HUES48 (cell line): ENCODE measurements around the gene SPINK4.

Experiments used
- H3K27ac ChIP-seq: one replicate; pipeline ENCODE4 v1.7.0; 2013; ENCODE audit warnings: low read depth, low read length, inconsistent platforms
- H3K27me3 ChIP-seq: 2 replicates; pipeline ENCODE4 v1.6.1; 2013; ENCODE audit warnings: mild to moderate bottlenecking, low read length; ENCODE audit not compliant: control insufficient read depth, insufficient read depth
- H3K36me3 ChIP-seq: 2 replicates; pipeline ENCODE4 v1.6.1; 2013; ENCODE audit warnings: low read length; ENCODE audit not compliant: control insufficient read depth, insufficient read depth
- H3K4me1 ChIP-seq: 2 replicates; pipeline ENCODE4 v1.6.1; 2013; ENCODE audit warnings: mild to moderate bottlenecking, low read length; ENCODE audit not compliant: control insufficient read depth, insufficient read depth
- H3K4me3 ChIP-seq: 2 replicates; pipeline ENCODE4 v1.5.1; 2013; ENCODE audit warnings: mild to moderate bottlenecking, low read depth, low read length
- H3K9ac ChIP-seq: 2 replicates; pipeline ENCODE4 v1.6.1; 2013; ENCODE audit warnings: mild to moderate bottlenecking, low read depth, low read length, moderate library complexity
- H3K9me3 ChIP-seq: 2 replicates; pipeline ENCODE4 v1.6.1; 2013; ENCODE audit warnings: low read length; ENCODE audit not compliant: control insufficient read depth, insufficient read depth

Gene SPINK4

DNA sequence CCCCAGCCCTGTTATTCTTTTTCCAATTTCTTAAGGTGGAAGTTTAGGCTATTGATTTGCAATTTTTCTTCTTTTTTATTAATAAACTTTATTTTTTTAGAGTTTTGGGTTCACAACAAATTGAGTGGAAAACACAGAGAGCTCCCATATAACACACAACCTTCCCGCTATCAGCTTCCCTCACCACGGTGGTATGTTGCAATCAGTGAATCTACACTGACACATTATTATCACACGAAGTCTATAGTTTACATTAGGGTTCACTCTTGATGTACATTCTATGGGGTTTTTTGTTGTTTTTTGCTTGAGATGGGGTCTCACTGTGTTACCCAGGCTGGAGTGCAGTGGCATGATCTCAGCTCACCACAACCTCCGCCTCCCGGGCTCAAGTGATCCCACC is 45.5 kb downstream of the SPINK4 start:
- no peaks in the 10 kb centered on the region for H3K27me3 ChIP-seq
- H3K4me3 ChIP-seq: no peak overlapping the region
- no peak overlapping the region for H3K27ac ChIP-seq
- no peak overlapping the region for H3K9ac ChIP-seq
- no peaks in the 10 kb centered on the region for H3K9me3 ChIP-seq
- no peaks in the 10 kb centered on the region for H3K4me1 ChIP-seq
- H3K36me3 ChIP-seq: peaks cover 20% of the 10 kb centered on the region

DNA sequence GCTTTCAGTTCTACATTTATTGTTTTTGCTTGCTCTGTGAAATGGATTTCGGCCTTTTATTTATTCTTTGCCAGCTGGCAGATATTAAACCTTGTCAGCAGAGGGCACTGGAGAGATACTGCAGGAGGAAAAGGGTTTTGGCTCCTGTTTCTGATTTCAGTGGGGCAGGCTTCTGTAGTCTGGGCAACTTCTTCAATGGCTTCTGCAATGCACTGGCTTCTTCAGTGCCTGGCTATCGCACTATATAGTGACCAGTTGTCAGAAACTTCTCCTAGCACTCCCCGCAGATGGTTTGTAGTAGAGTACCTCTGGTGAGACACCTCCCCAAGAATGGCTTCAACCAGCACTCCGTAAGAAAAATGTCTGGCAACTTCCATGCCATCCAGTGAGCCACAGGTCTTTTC is 47.1 kb downstream of the SPINK4 start:
- Histone ChIP-seq H3K36me3 (peaks cover 4% of the 10 kb centered on the region), H3K9me3 (no peaks in the 10 kb centered on the region), H3K4me1 (no peaks in the 10 kb centered on the region), H3K9ac (no peak overlapping the region), H3K4me3 (no peak overlapping the region), H3K27me3 (no peaks in the 10 kb centered on the region), H3K27ac (peak overlapping the region; percentile 55)

DNA sequence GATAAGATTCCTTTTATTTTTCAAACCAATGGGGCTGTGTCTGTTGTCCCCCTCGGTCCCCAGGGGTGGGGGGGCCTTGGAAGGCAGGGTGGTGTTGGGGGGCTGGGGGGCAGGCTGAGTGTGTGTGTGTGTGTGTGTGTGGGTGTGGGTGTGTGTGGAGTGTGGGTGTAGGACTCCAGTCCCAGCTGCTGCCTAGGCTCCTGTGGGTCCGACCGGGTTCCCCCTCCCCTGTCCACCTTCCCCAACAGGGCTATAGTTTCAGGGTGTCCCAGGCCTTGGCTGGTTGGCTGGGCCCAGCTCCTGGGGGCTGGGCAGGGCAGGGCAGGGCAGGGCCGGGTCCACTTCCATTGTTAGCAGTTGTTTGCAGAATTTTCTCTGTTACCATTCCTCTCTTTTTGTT is 48.3 kb downstream of the SPINK4 start:
- Histone ChIP-seq H3K4me1 (no peaks in the 10 kb centered on the region), H3K4me3 (no peak overlapping the region), H3K27ac (no peak overlapping the region), H3K27me3 (no peaks in the 10 kb centered on the region), H3K9me3 (no peaks in the 10 kb centered on the region), H3K9ac (no peak overlapping the region), H3K36me3 (0 out of 2 replicates have a peak, but pooled peaks cover 8% of the 10 kb centered on the region)

DNA sequence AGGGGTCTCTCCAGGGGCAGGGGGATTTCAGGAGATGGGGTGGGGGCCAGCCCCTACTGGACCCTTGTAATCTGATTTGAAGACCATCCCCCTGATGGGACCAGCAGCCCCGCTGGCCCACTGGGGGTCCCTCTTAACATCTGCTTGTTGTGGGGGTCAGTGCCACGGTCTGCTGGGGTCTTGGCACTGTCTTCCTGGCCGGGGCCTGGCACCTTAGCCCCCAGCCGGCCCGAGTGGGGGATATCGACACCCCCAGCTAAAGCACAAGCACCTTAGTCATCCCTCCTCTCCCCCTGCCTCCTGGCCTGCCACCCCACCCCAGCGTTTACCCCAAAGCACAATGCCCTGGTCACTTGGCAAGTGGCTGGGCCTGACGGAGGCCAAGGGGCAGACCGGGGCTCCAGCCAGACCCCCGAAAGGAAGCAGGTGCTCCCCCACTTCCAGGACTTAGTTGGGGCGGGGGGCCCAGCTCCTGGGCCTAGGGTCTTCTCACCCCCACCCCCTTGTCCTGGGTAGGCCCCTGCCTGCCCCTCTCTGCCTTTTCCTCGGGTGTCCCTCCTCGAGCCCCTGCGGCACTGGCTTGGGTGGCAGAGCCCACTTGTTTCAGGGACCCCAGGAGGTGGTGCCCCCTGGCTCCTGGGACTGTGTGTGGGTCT is 49.0 kb downstream of the SPINK4 start:
- Histone ChIP-seq H3K4me1 (no peaks in the 10 kb centered on the region), H3K9me3 (no peaks in the 10 kb centered on the region), H3K36me3 (peaks cover 13% of the 10 kb centered on the region), H3K4me3 (no peak overlapping the region), H3K9ac (no peak overlapping the region), H3K27me3 (no peaks in the 10 kb centered on the region), H3K27ac (peak overlapping the region; percentile 96)

DNA sequence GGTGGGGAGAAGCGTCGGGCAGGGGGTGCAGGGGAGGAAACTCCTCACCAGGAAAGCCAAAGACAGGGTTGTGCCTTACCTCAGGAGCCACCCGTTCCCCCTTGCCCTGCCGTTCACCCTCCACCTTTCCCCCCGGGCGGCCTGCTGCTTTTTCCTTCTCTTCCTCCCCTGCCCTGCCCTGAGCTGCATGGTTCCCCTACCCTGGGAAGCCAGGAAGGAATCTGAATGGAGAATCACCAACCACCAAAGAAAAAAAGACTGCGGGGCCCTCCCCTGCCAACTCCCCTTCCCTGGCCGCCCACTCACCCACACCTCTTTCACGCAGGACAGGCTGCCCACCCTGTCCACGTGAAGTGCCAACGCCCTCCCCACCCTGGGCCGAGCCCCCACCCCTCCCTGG is 49.5 kb downstream of the SPINK4 start:
- no peaks in the 10 kb centered on the region for H3K27me3 ChIP-seq
- peak overlapping the region; percentile 96 for H3K27ac ChIP-seq
- H3K4me1 ChIP-seq: no peaks in the 10 kb centered on the region
- H3K36me3 ChIP-seq: peaks cover 18% of the 10 kb centered on the region
- 0 out of 2 replicates have a peak overlapping the region, but pooled peaks have one; percentile 40 for H3K9ac ChIP-seq
- H3K9me3 ChIP-seq: no peaks in the 10 kb centered on the region
- H3K4me3 ChIP-seq: peak overlapping the region; percentile 95

DNA sequence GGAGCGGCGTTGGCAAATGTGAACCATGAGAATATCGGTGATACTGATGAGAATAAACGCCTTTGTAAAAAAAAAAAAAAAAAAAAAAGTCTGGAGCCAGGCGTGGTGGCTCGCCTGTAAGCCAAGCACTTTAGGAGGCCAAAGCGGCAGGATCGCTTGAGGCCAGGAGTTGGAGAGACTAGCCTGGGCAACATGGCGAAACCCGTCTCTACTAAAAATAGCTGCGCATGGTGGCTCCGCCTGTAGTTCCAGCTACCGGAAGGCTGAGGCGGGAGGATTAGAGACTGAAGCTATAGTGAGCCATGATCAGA is 49.9 kb downstream of the SPINK4 start:
- no peaks in the 10 kb centered on the region for H3K4me1 ChIP-seq
- H3K27me3 ChIP-seq: no peaks in the 10 kb centered on the region
- H3K4me3 ChIP-seq: peak overlapping the region; percentile 95
- H3K36me3 ChIP-seq: peaks cover 22% of the 10 kb centered on the region
- H3K27ac ChIP-seq: peak overlapping the region; percentile 96
- H3K9me3 ChIP-seq: no peaks in the 10 kb centered on the region
- peak overlapping the region; percentile 99 for H3K9ac ChIP-seq

DNA sequence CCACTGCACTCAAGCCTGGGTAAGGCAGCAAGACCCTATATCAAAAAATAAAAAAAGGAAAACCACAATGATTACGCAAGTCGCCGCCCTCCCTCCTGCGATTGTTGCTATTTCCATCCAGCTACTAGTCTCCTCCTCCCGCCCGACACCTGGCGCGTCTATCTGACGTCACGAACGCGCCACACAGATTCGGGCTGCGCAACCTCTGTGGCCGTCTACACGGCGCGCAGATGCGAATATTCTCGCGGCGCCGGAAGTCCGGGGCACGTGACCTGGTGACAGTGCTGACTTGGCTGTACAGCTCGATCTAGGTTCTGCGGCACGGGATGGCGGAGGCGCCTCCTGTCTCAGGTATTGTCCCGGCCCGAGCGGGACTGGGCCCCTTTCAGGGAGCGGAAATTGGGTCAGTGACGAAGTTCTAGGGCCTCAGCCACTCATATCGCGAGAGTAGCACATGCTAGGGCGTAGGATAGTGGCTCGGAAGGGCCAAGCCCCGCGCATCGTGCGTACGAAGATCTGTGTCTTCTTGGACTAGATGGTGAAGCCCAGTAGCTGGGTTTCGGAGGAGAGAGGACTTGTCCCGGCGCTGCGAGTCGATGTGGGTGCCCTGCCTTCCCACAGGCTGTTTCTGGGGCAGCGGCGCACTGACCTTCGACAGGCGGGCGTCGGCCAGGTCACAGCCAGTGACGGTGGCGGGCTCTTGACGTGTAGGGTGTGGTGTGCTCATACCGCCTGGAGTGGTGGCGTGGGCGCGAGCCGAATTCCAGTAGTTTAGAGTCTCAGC is 50.5 kb downstream of the SPINK4 start, which contains the start of gene NFX1:
TSS of gene NFX1 (plus strand) at position 270 of the 784 bp plus-strand sequence. CDS start at position 327, 57 bp downstream.
- peak within 1 kb of the TSS; percentile 96 for H3K27ac ChIP-seq
- no peaks in the 10 kb centered on the region for H3K4me1 ChIP-seq
- peak within 1 kb of the TSS; percentile 99 for H3K9ac ChIP-seq
- no peaks in the 10 kb centered on the region for H3K27me3 ChIP-seq
- peak within 1 kb of the TSS; percentile 95 for H3K4me3 ChIP-seq
- H3K9me3 ChIP-seq: no peaks in the 10 kb centered on the region
- H3K36me3 ChIP-seq: peaks cover 27% of the 10 kb centered on the region

DNA sequence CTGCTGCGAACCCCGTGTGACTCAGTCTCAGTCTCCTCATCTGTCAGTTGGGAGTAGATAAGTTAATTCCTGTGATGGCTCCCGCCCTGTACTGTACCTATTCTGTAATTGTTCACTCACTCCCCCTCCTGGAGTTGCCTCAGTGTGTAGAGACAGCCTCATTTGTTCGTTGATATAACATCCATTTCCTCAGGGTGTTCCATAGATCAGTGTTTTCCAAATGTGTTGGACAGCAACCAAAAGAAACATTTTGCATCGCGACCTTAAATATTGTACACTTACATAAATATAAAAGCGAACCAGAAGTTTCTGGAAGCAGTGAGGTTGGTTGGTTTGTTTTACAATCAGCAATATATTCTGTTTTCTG is 51.0 kb downstream of the SPINK4 start:
- H3K36me3 ChIP-seq: peaks cover 33% of the 10 kb centered on the region
- H3K27ac ChIP-seq: peak overlapping the region; percentile 96
- peak overlapping the region; percentile 95 for H3K4me3 ChIP-seq
- no peaks in the 10 kb centered on the region for H3K27me3 ChIP-seq
- no peaks in the 10 kb centered on the region for H3K4me1 ChIP-seq
- H3K9ac ChIP-seq: peak overlapping the region; percentile 81
- H3K9me3 ChIP-seq: no peaks in the 10 kb centered on the region

DNA sequence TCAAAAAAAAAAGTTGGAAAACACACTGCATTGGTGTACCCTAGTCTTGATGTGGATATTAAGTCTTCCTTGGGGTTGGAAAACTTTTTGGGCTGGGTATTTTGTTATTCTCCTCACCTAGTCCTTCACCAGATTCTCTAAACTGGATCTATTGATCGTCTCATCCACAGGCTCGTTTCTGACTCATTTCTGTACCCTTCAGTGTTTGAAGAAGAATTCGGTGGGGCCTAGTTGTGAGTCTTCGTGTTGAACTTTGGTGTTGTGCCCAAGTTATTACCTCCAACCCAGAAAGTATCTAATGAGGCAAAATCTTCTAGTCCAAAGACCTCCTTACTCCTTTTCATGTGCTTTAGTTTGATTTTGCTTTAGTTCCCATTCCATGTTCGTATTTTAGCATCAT is 51.9 kb downstream of the SPINK4 start:
- no peak overlapping the region for H3K9ac ChIP-seq
- no peaks in the 10 kb centered on the region for H3K9me3 ChIP-seq
- peaks cover 42% of the 10 kb centered on the region for H3K36me3 ChIP-seq
- H3K4me3 ChIP-seq: no peak overlapping the region
- no peaks in the 10 kb centered on the region for H3K4me1 ChIP-seq
- H3K27ac ChIP-seq: no peak overlapping the region
- H3K27me3 ChIP-seq: no peaks in the 10 kb centered on the region

DNA sequence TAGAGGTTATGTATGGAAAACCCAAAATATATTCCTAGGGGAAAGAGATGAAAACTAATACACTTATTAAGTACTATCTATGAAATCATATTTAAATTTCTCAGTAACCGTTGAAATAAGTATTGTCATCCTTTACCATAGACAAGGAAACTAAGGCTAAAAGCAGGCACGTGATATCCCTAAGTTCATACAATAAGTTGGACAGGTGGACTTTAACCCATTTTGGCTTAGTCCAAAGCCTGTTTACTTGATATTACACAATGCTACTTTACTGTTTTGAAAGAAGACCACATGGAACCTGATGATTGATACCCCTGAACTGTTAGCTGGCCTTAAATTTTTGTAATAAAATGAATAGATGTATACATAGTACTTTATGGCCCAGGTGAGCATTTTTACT is 53.8 kb downstream of the SPINK4 start:
- Histone ChIP-seq H3K36me3 (peaks cover 61% of the 10 kb centered on the region), H3K4me1 (no peaks in the 10 kb centered on the region)

DNA sequence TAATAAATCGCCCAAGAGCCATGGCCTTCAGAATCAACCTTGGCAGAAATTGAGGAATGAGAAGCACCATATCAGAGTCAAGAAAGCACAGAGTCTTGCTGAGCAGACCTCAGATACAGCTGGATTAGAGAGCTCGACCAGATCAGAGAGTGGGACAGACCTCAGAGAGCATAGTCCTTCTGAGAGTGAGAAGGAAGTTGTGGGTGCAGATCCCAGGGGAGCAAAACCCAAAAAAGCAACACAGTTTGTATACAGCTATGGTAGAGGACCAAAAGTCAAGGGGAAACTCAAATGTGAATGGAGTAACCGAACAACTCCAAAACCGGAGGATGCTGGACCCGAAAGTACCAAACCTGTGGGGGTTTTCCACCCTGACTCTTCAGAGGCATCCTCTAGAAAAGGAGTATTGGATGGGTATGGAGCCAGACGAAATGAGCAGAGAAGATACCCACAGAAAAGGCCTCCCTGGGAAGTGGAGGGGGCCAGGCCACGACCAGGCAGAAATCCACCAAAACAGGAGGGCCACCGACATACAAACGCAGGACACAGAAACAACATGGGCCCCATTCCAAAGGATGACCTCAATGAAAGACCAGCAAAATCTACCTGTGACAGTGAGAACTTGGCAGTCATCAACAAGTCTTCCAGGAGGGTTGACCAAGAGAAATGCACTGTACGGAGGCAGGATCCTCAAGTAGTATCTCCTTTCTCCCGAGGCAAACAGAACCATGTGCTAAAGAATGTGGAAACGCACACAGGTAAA is 54.9 kb downstream of the SPINK4 start:
- H3K36me3 ChIP-seq: peaks cover 72% of the 10 kb centered on the region
- no peaks in the 10 kb centered on the region for H3K4me1 ChIP-seq
- no peak overlapping the region for H3K27ac ChIP-seq

More for the DNA sequence above, 53.8 kb downstream of the SPINK4 start:
- Histone ChIP-seq H3K27ac (no peak overlapping the region), H3K9me3 (no peaks in the 10 kb centered on the region), H3K27me3 (no peaks in the 10 kb centered on the region), H3K4me3 (no peak overlapping the region), H3K9ac (no peak overlapping the region)

More for the DNA sequence above, 54.9 kb downstream of the SPINK4 start:
- H3K9me3 ChIP-seq: no peaks in the 10 kb centered on the region
- no peak overlapping the region for H3K4me3 ChIP-seq
- H3K9ac ChIP-seq: no peak overlapping the region
- H3K27me3 ChIP-seq: no peaks in the 10 kb centered on the region
